ENCODE data around the gene SLC38A3. TPM values are rescaled to one million over a fixed set of nuclear protein-coding genes. Genes with fewer than 3 reads are reported as not detected.
A peak's percentile ranks its signal among the peaks of the same experiment; 100 is the strongest.

SLC38A3 gene
- total RNA-seq, 1 experiment from 2014 or later = 6.0 TPM

DNA sequence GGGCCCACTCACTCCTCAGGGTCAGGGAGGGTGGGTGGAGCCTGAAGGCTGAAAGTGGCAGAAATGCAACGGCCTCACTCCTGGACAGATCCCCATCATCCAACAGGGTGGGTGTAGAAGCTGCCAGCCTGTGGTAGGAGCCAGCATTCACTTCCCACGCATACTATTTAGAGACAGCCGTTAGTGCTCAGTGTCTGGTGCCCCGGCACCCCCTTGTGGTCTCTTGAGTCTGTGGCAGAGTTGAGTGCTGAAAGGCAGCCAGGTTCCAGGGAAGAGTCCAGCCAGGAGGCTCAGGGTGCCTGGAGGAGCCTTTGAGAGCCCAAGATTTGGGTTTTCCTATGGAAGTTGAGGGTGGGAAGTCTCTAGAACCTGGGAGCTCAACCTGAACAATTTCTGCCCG is 15.8 kb upstream of the SLC38A3 start:
- ChIA-PET CTCF (no interaction called here), POLR2A (no interaction called here)
- TF ChIP-seq SIN3A (IDR thresholded peaks at IDR 0.05; ENCODE audit: borderline replicate concordance, insufficient read depth, low read depth, low read length) = no peak
- TF ChIP-seq, protein P1, sequence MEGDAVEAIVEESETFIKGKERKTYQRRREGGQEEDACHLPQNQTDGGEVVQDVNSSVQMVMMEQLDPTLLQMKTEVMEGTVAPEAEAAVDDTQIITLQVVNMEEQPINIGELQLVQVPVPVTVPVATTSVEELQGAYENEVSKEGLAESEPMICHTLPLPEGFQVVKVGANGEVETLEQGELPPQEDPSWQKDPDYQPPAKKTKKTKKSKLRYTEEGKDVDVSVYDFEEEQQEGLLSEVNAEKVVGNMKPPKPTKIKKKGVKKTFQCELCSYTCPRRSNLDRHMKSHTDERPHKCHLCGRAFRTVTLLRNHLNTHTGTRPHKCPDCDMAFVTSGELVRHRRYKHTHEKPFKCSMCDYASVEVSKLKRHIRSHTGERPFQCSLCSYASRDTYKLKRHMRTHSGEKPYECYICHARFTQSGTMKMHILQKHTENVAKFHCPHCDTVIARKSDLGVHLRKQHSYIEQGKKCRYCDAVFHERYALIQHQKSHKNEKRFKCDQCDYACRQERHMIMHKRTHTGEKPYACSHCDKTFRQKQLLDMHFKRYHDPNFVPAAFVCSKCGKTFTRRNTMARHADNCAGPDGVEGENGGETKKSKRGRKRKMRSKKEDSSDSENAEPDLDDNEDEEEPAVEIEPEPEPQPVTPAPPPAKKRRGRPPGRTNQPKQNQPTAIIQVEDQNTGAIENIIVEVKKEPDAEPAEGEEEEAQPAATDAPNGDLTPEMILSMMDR (IDR thresholded peaks at IDR 0.05) = peak; percentile 82
- H3K36me3 ChIP-seq (ENCODE audit: control insufficient read depth, insufficient read depth, low read length) = no peaks in the 10 kb centered on the region; the same call in 1 of the 2 replicates
- intact Hi-C loops (cut with micrococcal nuclease; ENCODE audit: unreplicated experiment) = loop anchor here (1.0 kb wide), 1 partner anchor 68 kb away; no protein-coding TSS in a partner anchor
- H3K27ac ChIP-seq (ENCODE audit: low read length) = peak overlapping the region; percentile 70
- ATAC-seq (peak; percentile 80), DNase-seq (ENCODE audit: low read depth, low spot score) (peak; percentile 47)
- no peak overlapping the region for H3K4me3 ChIP-seq (ENCODE audit: low read depth in 2 of 2, low read length in 2 of 2)
- H3K27me3 ChIP-seq (ENCODE audit: control insufficient read depth, insufficient read depth, low read length) = no peaks in the 10 kb centered on the region
- BruUV-seq (replicated peaks) = no TSS peak
- H3K9me3 ChIP-seq (ENCODE audit: control insufficient read depth, insufficient read depth, low read depth, low read length) = no peaks in the 10 kb centered on the region
- in situ Hi-C loops (cut with HindIII; ENCODE audit: low pct_unique_long_range_greater_than_20kb, low sequenced_read_pairs) = no loop called here
- peaks cover 28% of the 10 kb centered on the region for H3K4me1 ChIP-seq (ENCODE audit: control insufficient read depth, insufficient read depth, low read length)

DNA sequence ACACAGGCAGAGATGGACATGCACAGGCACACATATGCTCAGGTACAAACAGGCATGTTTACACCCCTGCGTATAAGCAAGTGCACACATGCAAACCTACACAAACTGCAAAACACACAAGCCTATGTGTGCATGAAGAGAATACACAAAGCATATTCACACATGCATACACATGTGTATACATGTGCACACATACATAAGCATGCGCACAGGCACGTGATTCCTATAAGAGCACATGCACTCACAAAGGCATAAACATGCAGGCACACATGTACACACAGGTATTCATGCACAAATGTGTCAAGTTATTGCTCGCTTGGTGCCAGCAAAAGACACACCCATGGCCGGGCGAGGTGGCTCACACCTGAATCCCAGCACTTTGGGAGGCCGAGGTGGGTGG is 15.1 kb upstream of the SLC38A3 start:
- TF ChIP-seq, protein P1 (IDR thresholded peaks at IDR 0.05) = no peak
- no peak for TF ChIP-seq SIN3A (IDR thresholded peaks at IDR 0.05; ENCODE audit: borderline replicate concordance, insufficient read depth, low read depth, low read length)
- peak; percentile 54; the same call in 1 of the 2 replicates for TF ChIP-seq POLR2AphosphoS5 (IDR thresholded peaks at IDR 0.05; ENCODE audit: low read depth, low read length)
- no peak for TF ChIP-seq TCF7L2 (IDR thresholded peaks at IDR 0.05; ENCODE audit: low read depth, low read length)
- TF ChIP-seq, protein P2, sequence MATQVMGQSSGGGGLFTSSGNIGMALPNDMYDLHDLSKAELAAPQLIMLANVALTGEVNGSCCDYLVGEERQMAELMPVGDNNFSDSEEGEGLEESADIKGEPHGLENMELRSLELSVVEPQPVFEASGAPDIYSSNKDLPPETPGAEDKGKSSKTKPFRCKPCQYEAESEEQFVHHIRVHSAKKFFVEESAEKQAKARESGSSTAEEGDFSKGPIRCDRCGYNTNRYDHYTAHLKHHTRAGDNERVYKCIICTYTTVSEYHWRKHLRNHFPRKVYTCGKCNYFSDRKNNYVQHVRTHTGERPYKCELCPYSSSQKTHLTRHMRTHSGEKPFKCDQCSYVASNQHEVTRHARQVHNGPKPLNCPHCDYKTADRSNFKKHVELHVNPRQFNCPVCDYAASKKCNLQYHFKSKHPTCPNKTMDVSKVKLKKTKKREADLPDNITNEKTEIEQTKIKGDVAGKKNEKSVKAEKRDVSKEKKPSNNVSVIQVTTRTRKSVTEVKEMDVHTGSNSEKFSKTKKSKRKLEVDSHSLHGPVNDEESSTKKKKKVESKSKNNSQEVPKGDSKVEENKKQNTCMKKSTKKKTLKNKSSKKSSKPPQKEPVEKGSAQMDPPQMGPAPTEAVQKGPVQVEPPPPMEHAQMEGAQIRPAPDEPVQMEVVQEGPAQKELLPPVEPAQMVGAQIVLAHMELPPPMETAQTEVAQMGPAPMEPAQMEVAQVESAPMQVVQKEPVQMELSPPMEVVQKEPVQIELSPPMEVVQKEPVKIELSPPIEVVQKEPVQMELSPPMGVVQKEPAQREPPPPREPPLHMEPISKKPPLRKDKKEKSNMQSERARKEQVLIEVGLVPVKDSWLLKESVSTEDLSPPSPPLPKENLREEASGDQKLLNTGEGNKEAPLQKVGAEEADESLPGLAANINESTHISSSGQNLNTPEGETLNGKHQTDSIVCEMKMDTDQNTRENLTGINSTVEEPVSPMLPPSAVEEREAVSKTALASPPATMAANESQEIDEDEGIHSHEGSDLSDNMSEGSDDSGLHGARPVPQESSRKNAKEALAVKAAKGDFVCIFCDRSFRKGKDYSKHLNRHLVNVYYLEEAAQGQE (IDR thresholded peaks at IDR 0.05; ENCODE audit: insufficient read depth in 1 of 2, low read depth in 2 of 2, low read length in 1 of 2) = no peak
- Histone ChIP-seq H3K27me3 (ENCODE audit: control insufficient read depth, insufficient read depth, low read length) (no peaks in the 10 kb centered on the region), H3K9me3 (ENCODE audit: control insufficient read depth, insufficient read depth, low read depth, low read length) (no peaks in the 10 kb centered on the region), H3K4me3 (ENCODE audit: low read depth in 2 of 2, low read length in 2 of 2) (no peak overlapping the region), H3K36me3 (ENCODE audit: control insufficient read depth, insufficient read depth, low read length) (no peaks in the 10 kb centered on the region; the same call in 1 of the 2 replicates), H3K4me1 (ENCODE audit: control insufficient read depth, insufficient read depth, low read length) (peaks cover 28% of the 10 kb centered on the region), H3K27ac (ENCODE audit: low read length) (no peak overlapping the region)
- in situ Hi-C loops (cut with HindIII; ENCODE audit: low pct_unique_long_range_greater_than_20kb, low sequenced_read_pairs) (no loop called here), intact Hi-C loops (cut with micrococcal nuclease; ENCODE audit: unreplicated experiment) (loop anchor here (1.0 to 10.0 kb wide), 2 partner anchors 69 to 75 kb away; partner anchors contain the start of gene SEMA3B)
- ATAC-seq (no peak), DNase-seq (ENCODE audit: low read depth, low spot score) (no peak)
- no TSS peak for BruUV-seq (replicated peaks)
- ChIA-PET POLR2A (interaction anchor here (0.6 kb wide), 1 partner anchor 45 kb away, joined by 4 read pairs; no protein-coding TSS in a partner anchor), CTCF (interaction anchor here (0.6 to 1.0 kb wide), 2 partner anchors 17 to 85 kb away, joined by 3 to 6 read pairs; no protein-coding TSS in a partner anchor)

Data from Panc1 (cell line).